Calu3 (cell line): Measurements from ENCODE around the gene DOCK11. TPM values are rescaled to one million over a fixed set of nuclear protein-coding genes. Genes with fewer than 3 reads are reported as not detected.

Source experiments
- BruUV-seq: library from RNA; stranded (reverse); fragments of 400-500 nt; replicated peaks from 2 replicates; lab custom pipeline; 2021; lab: Mats Ljungman, UMichigan
- CTCF ChIA-PET: fragments of 300-600 bp; sonication (Branson Sonifier 250); formaldehyde crosslinking; loops from one replicate; lab custom pipeline; 2022; ENCODE audit warnings: antibody characterized with exemption; lab: Charles Lee
- DNase-seq: peaks from one replicate; pipeline ENCODE4 v3.0.0; 2022
- H3K27ac Mint-ChIP-seq: one replicate; pipeline ENCODE4 v1.8.0; 2022; ENCODE audit warnings: mixed read lengths; ENCODE audit not compliant: unreplicated experiment
- H3K27me3 Mint-ChIP-seq: one replicate; pipeline ENCODE4 v1.8.0; 2022; ENCODE audit warnings: mixed read lengths; ENCODE audit not compliant: unreplicated experiment
- H3K36me3 Mint-ChIP-seq: one replicate; pipeline ENCODE4 v1.8.0; 2022; ENCODE audit warnings: mild to moderate bottlenecking, moderate library complexity, mixed read lengths; ENCODE audit not compliant: insufficient read depth, unreplicated experiment
- H3K4me1 Mint-ChIP-seq: one replicate; pipeline ENCODE4 v1.8.0; 2022; ENCODE audit warnings: mild to moderate bottlenecking, low read depth, mixed read lengths; ENCODE audit not compliant: unreplicated experiment
- H3K4me3 Mint-ChIP-seq: one replicate; pipeline ENCODE4 v1.8.0; 2022; ENCODE audit warnings: mild to moderate bottlenecking, low read depth, moderate library complexity, mixed read lengths; ENCODE audit not compliant: unreplicated experiment
- H3K9me3 Mint-ChIP-seq: one replicate; pipeline ENCODE4 v1.8.0; 2022; ENCODE audit warnings: low read depth, mixed read lengths; ENCODE audit not compliant: unreplicated experiment
- CTCF ChIP-seq: fragments of 200-600 bp; IDR thresholded peaks from one replicate; pipeline ENCODE4 v1.8.0; 2022; ENCODE audit warnings: antibody characterized with exemption; ENCODE audit not compliant: unreplicated experiment
- intact Hi-C: fragments of 100-400 bp; cut with micrococcal nuclease; formaldehyde crosslinking; loops from one replicate; pipeline ENCODE4 v1.10.0; 2022; ENCODE audit not compliant: unreplicated experiment
- total RNA-seq: library from RNA; stranded (reverse); gene quantifications from 2 replicates; pipeline ENCODE4 v1.2.3, GENCODE V29; 2022

Gene DOCK11
- total RNA-seq, 1 experiment from 2014 or later: 1.9 TPM

- CTCF ChIA-PET: no interaction called here
- Mint-ChIP-seq H3K36me3 (no peaks in the 10 kb centered on the region), H3K27me3 (no peaks in the 10 kb centered on the region), H3K9me3 (no peaks in the 10 kb centered on the region), H3K27ac (no peak overlapping the region), H3K4me1 (peaks cover 8% of the 10 kb centered on the region), H3K4me3 (no peak overlapping the region)
- no TSS peak for BruUV-seq
- TF ChIP-seq CTCF: no peak
- DNase-seq: no peak
- intact Hi-C loops: loop anchor here (10.0 kb wide), 1 partner anchor 58 kb away; the partner anchor contains the start of gene IL13RA1
These were observed 170.9 kb downstream of the DOCK11 start for GRCh38 chrX:118666521-118666920.

GRCh38 chrX:118669435-118669834, 173.8 kb downstream of the DOCK11 start:
- Mint-ChIP-seq H3K27ac (no peak overlapping the region), H3K9me3 (no peaks in the 10 kb centered on the region), H3K4me1 (peaks cover 8% of the 10 kb centered on the region), H3K4me3 (no peak overlapping the region), H3K36me3 (no peaks in the 10 kb centered on the region), H3K27me3 (no peaks in the 10 kb centered on the region)
- no peak for TF ChIP-seq CTCF
- BruUV-seq: no TSS peak
- CTCF ChIA-PET: no interaction called here
- intact Hi-C loops: loop anchor here (10.0 kb wide), 1 partner anchor 55 kb away; the partner anchor contains the start of gene IL13RA1
- DNase-seq: no peak

GRCh38 chrX:118675326-118675965, 179.8 kb downstream of the DOCK11 start:
- CTCF ChIA-PET: no interaction called here
- Mint-ChIP-seq H3K27ac (no peak overlapping the region), H3K36me3 (no peaks in the 10 kb centered on the region), H3K9me3 (no peaks in the 10 kb centered on the region), H3K27me3 (no peaks in the 10 kb centered on the region), H3K4me1 (no peaks in the 10 kb centered on the region), H3K4me3 (no peak overlapping the region)
- intact Hi-C loops: no loop called here
- BruUV-seq: no TSS peak
- no peak for DNase-seq
- TF ChIP-seq CTCF: no peak

- CTCF ChIA-PET: no interaction called here
- no peaks in the 10 kb centered on the region for H3K9me3 Mint-ChIP-seq
- intact Hi-C loops: no loop called here
- no peak for DNase-seq
- H3K4me3 Mint-ChIP-seq: no peak overlapping the region
- H3K36me3 Mint-ChIP-seq: no peaks in the 10 kb centered on the region
- no peaks in the 10 kb centered on the region for H3K27me3 Mint-ChIP-seq
- H3K27ac Mint-ChIP-seq: no peak overlapping the region
- H3K4me1 Mint-ChIP-seq: no peaks in the 10 kb centered on the region
- no TSS peak for BruUV-seq
- TF ChIP-seq CTCF: no peak
These were observed 180.3 kb downstream of the DOCK11 start for GRCh38 chrX:118675966-118676349.
